ENCODE results near the gene CEP41.

Gene CEP41

DNA sequence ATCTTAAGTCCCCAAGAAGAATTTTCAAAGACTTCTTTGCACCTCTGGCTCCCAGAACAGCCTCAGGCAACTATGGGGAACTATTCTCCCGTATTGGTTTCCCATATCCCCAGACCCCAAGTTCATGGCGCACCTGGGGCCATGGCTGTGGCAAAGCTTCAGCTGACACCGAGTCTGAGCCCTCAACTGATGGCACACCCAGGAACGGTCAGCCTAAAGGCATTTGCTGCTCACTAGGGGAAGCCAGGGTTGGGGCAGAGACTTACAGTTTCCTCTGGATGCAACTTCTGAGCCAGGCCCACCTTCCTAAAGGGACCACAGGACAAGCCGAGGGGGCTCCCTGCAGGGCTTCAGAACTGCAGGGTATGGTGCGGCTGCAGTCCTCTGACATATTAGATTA lies 74.3 kb downstream of the CEP41 start:
- DNase-seq: peak; percentile 10 to 12

GRCh38 chr7:130365511-130366441 lies 75.0 kb downstream of the CEP41 start:
- DNase-seq: peak in 1 of 2 experiments; percentile 47

GRCh38 chr7:130365088-130365487 lies 75.7 kb downstream of the CEP41 start:
- DNase-seq: no peak

- DNase-seq: no peak
Observed at GRCh38 chr7:130364451-130364850, 76.4 kb downstream of the CEP41 start.

DNA sequence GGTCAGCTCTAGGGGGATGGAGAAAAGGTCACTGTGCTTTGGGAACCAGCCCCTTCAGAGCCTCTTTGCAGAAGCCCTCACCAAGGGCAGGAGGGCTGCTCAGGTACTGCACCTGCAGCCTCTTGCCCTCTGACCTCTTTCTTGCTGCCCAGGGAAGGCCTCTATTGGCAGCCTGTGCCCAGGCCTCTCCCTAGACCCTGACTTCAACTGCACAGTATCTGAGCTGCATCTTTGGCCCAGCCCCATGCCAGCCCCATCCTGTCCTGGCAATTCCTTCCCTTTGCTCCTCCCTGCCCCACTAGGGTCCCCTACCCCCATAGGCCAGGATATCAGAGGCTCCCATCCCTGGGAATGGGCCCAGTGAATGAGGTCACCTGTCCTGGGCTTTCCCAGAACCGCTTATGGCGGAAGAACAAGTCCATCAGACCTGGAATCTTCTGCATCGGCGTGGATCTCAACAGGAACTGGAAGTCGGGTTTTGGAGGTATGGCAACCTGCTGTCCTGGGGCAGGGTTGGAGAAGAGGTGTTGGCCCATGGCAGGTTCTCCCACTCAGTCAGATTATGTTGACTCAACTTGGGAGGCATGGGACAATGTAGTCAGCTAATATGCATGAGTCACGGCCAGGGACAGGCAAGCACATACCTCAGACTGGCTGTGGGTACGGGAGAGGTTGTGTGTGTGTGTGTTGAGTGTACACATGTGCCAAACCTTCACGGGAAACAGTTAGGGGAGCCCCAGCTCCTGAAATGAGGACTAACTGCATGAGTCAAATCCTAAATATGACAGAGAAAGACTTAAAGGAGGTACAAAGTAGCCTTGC lies 77.6 kb downstream of the CEP41 start:
- peak; percentile 52 to 72 for DNase-seq

DNA sequence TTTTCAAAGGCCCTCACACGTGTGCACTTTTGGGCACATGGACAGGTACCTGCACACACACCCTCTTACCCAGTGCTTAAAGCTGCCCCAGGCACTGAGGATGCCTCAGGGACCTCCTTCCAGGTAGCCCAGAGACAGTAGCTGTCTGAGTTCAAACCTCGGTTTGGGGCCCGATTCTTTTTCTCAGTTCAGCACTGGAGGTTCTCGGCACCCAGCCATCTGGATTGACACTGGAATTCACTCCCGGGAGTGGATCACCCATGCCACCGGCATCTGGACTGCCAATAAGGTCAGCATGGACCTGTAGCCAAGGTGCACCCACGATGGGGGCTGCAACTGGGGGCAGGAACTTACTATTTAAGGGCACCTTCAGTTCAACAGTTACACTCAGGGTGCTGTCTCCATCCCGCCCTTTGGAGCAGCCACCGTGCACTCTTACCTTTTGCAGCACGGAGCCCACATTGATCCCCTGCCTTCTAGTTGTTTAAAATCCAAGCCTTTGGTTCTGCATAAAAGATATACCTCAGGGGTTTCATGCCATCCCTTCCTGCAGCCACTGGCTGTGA lies 78.5 kb downstream of the CEP41 start:
- DNase-seq: no peak

DNA sequence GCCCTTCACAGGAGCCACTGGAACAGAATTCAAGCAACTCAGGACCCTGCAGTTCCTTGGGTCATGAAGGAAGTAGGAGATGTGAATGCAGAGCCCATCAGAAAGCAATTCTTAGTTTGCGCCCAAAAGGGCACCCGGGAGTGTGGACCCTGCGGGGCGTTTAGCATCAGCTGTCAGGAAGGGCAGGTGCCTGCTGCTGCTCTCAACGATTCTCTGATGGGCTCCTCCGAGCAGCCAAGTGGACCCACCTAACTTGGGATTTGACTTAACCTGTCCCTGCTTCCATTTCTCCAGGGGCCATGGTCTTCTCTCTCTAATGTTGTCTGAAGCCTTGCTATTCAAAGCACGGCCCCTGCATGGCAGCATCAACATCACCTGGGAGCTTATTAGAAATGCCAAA lies 79.1 kb downstream of the CEP41 start:
- no peak for DNase-seq

DNA sequence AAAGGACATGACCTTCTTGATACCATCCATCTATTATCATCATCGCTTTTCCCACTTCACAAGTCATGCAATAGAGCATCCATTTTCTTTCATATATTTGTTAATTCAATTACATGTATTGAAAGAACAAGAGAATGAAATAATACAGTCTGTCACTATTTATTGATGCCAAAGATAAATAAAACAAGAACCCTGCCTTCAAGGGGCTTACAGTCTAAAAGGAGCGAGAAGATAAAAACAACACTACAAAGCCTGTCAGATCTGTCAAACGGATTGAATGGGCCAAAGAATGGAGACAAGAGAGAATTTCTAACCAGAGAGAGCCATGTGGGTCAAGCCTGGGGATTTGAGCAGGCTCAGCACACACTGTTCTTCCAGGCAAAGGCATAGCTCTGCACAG lies 80.3 kb downstream of the CEP41 start:
- no peak for DNase-seq

DNA sequence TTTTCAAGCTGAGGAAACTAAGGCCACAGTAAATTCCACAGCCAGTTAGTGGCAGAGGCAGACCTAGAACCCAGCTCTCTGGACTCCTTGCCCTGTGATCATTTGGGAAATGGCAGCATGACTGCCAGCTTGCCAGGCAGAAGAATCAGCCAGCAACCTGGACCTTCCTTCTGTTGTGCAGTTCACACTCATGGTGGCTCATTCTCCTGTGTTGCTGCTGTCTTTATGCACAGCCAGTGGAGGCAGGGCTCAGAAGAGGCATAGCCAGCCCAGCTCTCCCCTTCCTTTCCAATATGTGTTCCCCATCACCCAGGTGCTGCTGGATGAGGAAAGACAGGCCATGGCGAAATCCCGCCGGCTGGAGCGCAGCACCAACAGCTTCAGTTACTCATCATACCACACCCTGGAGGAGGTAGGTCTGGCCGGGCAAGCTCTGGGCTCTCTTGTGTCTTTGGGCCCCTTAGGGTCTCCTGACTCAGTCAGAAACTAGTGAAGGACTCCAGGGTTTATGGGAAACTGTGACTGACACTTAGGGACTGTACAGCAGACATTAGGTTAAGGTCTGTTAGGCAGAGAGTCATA lies 81.4 kb downstream of the CEP41 start:
- DNase-seq: no peak

- DNase-seq: no peak
Observed at GRCh38 chr7:130358471-130358870, 82.3 kb downstream of the CEP41 start.

- DNase-seq: peak; percentile 36 to 74
Observed at GRCh38 chr7:130356876-130357611, 83.8 kb downstream of the CEP41 start.

DNA sequence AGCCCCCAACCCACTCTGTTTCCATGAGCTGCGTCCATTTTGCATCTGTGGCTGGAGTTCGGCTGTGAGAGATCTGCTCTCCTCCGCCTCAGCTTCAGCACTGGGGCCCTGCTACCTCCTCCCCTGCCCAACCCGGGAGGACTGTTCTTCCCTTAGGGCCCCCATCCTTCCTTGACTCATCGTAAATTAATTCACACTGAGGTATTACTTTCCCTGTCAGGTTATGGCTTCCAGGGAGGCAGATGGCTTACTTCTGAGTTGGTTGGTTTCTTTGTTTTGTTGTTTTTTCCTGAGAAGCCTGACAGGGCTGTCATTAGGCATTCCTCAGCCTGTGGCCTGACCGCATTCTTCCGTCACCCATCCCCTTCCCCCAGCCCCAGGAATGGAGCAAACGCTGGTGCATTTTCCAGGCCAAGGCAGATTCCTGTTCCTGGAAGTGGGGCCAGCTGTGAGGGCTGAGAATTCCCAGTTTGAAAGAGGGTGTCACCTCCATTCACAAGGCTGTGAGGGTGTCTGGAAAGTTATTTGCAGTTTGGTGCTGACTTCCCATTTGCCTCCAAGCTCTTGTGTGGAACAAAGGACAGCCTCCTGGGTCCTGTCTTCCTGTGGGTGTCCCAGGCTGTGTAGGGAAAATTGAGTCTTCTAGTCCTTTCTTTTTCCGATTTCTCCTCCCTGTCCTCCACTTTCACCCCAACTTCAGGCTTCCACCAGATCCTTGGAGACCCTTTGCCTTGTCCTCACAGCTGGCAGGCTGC lies 84.5 kb downstream of the CEP41 start:
- peak; percentile 95 to 98 for DNase-seq

DNA sequence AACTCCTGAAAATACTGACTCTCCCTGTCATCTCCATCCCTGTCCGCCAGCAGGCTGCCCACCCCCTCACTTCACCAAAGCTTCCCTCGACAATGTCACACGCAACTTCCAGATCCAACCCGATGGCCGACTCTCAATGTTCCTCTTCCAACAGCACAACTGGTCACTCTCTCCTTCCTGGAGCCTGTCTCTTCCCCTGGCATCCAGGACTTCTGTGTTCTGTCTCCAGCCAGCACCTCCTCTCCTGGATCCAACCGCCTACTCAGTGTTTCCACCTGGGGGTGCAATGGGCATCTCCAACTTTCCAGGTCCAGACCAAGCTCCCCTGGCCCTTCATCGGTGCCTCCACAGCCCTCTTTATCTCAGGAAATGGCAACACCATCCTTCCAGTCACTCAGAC lies 87.6 kb downstream of the CEP41 start:
- peak in 1 of 2 experiments; percentile 7 for DNase-seq

- peak in 1 of 2 experiments; percentile 26 for DNase-seq
Observed at GRCh38 chr7:130352194-130353074, 88.4 kb downstream of the CEP41 start.

DNA sequence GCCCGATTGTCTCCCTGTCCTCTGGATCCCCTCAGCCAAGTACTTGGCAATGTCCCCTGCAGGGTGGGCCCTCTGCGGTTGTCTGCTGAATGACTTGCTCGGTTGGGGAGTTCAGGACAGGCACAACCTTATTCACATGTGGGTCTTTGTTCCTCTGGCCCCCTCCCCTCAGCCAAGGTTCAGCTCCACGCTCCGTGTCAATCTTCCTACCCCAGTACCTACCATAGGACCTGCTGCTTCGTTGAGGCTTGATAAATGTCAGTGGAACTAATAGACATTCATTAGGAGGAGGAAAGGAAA lies 89.1 kb downstream of the CEP41 start:
- no peak for DNase-seq

- DNase-seq: no peak
Observed at GRCh38 chr7:130350945-130351790, 89.6 kb downstream of the CEP41 start.

GRCh38 chr7:130349911-130350782 lies 90.7 kb downstream of the CEP41 start:
- DNase-seq: no peak

DNA sequence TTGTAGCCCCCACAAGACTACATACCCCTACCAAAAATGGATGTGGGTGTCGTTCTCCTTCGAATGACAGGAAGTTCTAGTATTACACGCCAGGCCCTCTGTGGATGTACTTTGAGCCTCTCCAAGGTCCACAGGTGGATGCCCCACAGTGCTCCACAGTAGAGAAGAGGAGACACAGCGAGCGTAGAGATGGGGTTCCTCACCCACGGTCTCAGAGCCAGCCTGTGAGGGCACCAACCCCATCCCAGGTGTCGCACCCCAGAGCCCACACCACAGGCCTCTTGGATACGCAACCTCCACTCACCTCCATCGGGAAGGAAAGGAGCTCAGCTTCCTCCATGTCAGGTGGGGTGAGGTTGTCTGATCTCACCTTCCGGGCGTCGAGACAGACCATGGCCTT lies 93.9 kb downstream of the CEP41 start:
- DNase-seq: no peak
